ENCODE data around the gene MAP3K5.

DNA sequence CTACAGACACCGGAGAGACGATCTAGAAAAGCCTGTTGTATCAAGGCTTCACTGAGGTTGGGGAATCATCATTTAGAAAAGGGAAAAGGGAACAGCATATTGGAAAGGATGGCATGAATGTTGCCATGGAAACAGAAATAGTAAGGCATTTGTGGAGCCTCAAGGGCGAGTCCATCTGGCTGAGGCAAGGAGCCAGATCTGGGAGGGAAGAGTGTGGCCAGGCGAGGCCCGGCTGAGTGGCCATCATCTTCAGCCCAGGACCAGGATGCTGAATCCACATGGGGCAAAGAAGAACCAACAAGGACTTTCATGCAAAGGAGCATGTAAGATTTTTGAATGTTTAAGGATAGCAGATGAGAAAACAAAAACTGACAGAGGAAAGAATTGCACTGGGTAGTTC lies 85.8 kb downstream of the MAP3K5 start:
- TF ChIP-seq EZH2 (IDR thresholded peaks at IDR 0.05; ENCODE audit: low read length, missing control alignments): no peak
- TF ChIP-seq, protein P1, sequence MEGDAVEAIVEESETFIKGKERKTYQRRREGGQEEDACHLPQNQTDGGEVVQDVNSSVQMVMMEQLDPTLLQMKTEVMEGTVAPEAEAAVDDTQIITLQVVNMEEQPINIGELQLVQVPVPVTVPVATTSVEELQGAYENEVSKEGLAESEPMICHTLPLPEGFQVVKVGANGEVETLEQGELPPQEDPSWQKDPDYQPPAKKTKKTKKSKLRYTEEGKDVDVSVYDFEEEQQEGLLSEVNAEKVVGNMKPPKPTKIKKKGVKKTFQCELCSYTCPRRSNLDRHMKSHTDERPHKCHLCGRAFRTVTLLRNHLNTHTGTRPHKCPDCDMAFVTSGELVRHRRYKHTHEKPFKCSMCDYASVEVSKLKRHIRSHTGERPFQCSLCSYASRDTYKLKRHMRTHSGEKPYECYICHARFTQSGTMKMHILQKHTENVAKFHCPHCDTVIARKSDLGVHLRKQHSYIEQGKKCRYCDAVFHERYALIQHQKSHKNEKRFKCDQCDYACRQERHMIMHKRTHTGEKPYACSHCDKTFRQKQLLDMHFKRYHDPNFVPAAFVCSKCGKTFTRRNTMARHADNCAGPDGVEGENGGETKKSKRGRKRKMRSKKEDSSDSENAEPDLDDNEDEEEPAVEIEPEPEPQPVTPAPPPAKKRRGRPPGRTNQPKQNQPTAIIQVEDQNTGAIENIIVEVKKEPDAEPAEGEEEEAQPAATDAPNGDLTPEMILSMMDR (conservative IDR thresholded peaks at IDR 0.05 in 1 of 2, IDR thresholded peaks at IDR 0.05 in 1 of 2; ENCODE audit: low read depth in 1 of 2, low read length in 2 of 2): no peak
